HG02642 (cell line): ENCODE data around the gene ANKS3.
"Not testable (repeated sequence)": the region's sequence is repeated elsewhere in the genome, so short reads cannot be mapped to it uniquely, and the experiment has no call there.

Experiments
- ATAC-seq: cut with Tn5 transposase; IDR thresholded peaks from one replicate; pipeline ENCODE4 v1.9.1; 2021; ENCODE audit warnings: mild to moderate bottlenecking; ENCODE audit not compliant: unreplicated experiment, poor library complexity

ANKS3 gene

DNA sequence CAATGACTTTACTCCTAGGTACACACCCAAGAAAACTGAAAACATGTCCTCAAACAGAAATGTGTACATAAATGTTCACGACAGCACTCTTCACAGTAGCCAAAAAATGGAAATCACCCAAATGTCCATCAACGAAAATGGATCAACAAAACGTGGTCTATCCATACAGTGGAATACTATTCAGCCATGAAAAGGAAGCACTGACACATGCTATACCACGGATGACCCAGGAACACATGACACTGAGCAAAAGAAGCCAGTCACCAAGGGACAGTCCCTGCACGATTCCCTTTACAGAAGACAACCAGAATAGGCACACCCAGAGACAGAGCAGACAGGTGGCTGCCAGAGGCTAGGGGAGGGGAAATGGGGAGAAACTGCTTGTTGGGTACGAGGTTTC lies 21.6 kb upstream of the ANKS3 start:
- ATAC-seq, result no peak

DNA sequence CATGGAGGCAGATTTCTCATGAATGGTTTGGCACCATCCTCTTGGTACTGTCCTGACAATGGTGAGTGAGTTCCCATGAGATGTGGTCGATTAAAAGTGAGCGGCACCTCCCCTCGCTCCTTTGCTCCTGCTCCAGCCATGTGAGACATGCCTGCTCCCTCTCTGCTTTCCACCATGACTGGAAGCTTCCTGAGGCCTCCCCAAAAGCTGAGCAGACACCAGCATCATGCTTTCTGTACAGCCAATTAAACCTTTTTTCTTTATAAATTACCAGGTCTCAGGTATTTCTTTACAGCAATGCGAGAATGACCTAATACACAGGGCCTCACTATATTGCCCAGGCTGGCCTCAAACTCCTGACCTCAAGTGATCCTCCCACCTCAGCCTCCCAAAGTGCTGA lies 20.8 kb upstream of the ANKS3 start:
- ATAC-seq, result no peak

DNA sequence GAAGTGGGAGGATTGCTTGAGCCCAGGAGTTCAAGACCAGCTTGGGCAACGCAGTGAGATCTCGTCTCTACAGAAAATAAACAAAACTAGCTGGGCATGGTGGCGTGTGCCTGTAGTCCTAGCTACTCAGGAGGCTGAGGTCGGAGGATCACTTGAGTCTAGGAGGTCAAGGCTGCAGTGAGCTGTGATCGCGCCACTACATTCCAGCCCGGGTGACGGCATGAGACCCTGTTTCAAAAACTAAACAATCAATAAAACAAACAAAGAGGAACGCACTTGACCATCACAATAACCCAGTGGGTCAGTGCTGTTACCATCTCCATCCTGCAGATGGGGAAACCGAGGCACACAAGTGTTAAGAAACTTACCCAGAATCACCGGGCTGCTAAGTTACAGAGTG lies 19.2 kb upstream of the ANKS3 start:
- no peak for ATAC-seq

DNA sequence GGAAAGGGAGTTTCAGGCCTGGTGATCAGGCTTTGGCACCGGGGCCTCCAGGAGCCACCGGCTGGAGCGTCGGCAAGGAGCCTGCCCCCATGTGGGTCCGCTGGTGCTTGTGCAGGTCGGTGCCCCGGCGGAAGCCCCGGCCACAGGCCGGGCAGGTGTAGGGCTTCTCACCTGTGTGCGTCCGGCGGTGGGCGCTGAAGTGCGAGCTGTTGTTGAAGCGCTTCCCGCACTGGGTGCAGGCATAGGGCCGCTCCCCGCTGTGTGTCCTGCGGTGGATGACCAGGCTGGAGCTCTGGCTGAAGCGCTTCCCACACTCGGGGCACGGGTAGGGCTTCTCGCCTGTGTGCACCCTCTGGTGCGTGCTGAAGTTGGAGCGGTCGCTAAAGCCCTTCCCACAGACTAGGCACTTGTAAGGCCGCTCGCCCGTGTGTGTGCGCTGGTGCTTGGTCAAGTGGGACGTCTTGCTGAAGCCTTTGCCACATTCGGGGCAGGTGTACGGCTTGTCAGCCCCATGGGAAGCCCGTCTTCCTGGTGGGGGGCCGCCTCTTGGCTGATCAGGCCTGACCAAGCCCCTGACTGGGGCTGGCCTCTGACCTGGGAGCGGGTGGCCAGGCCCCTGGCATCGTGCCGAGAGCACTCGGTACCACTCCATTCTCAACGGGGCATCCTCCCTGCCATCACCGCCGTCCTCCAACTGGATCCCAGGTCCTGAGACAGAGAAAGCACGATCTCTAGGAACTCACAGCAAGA lies 18.5 kb upstream of the ANKS3 start:
- ATAC-seq, result no peak

DNA sequence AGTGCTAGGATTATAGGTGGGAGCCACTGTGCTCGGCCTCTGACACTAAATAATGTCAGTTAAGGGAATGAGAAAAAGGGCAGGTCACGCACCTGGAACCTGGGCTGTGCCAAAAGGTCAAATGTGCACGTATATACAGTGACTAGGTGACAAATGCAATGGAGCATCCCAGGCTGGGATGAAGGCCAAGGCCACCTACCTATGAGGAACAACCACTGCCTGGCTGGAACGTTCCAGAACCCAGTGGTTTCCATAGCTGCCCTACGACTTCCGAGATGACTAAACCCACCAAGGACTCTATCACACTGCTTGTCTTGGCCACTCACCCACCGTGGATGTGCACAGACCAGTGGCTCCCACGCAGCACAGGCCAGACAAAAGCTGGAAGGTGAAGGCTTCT lies 16.8 kb upstream of the ANKS3 start:
- ATAC-seq, result no peak

DNA sequence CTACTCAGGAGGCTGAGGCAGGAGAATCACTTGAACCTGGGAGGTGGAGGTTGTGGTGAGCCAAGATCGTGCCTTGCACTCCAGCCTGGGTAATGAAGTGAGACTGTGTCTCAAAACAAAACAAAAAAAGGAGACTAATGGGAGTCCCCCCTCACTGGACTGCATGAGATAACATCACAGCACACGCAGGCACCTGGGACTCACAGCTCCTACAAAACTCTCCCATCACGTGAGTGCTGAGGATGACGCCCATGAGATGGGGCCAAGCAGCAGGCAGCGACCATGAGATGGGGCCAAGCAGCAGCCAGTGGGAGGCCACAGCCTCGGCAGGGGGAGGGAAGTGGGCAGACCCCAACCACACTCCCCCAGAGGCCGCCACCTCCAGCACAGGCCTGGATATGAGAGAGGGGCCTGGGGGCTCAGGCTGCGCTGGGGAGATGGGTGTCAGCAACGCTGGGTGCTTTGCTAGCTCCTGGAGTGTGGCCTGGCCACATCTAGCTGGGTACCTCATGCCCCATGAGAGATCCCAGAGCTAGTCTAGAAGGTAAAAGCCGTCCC lies 15.7 kb upstream of the ANKS3 start:
- no peak for ATAC-seq

DNA sequence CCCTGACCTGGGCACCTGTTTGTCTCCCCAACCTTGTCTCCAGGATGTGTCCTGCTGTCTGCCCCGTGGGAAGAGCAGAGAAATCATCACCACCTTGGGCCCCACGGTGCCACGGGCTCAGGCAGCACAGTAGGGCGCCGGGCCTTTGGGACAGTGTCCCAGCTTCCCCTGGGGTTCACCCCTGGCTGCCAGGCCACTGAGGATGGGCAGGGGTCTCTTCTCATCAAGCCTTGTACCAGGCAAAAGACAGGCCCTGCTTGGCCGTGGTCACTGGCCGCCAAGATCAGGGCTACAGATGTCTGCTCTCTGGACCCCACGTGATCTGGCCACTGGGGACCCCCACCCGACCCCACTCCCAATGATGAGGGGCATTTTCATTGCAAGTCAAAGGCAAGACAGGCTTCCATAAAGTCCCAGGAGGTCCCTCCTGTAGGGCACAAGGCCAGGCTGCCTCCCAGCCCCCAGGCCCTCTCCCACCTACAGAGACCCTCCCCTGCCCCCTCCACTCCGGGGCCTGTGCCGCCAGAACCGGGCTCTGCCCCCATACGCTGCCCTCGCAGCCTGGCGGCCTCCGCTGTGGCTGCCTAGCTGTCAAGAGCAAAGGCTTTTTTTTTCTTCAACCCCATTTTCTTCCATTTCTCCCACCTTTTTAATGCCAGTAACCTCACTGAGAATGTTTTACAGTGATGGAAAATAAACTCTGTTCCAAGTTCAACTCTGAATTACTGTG lies 14.8 kb upstream of the ANKS3 start:
- ATAC-seq, result no peak

DNA sequence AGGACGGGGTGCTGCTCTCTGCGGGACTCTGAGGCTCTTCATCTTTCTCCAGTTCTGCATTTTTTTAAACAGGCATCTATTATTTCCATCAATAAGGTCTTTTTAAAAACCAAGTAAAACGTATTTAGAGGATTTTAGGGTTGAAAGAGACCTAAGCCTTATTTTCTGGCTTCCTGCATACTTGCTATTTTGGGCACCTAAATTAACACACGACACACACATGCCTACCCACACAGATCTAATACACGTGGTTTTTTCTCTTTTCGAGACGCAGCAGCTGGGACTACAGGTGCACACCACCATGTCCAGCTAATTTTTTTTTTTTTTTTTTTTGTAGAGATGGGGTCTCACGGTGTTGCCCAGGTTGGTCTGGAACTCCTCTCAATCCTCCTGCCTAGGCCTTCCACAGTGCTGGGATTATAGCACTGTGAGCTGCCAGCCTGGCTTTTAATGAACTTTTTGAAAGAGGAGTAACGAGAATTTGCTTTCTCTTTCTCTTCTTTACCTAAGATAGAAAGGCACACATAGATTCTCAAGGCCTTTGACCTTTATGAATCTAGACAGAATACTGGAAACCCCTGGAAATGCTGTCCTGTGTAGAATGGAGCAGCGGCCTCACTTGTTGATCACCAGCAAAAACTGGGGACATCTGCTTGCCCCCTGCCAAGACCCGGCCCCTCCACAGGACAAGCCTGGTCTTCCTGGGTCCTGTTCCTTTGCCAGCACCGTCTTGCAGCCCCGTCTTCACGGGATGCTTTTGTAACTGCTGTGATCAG lies 14.0 kb upstream of the ANKS3 start:
- ATAC-seq, result no peak

DNA sequence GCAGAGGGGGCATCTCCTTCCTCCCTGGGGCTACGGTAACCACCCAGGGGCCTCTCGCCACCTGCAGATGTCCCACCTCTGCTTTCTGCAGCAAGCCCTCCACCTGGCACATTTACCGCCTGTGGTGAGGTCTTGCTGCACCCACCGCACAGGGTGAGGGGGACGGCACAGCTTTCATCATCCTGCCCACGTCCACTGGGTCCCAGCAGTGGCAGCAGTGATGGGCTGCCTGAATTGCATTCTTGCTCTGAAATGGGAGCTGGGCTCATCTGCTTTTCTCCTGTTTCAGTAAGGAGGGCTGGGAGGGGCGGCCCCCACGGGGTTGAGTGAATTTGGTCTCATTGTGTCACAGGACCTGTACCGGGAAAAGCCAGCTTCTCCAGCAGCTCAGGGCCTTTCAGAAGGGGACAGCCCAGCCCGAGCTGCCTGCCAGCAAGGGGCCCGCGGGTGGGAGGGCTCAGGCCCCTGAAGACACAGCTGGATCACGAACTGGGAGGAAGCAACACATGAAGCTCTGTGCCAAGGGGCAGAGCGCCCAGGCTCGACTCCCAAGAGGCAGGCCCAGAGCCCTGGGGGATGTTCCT lies 13.0 kb upstream of the ANKS3 start:
- ATAC-seq, result no peak

DNA sequence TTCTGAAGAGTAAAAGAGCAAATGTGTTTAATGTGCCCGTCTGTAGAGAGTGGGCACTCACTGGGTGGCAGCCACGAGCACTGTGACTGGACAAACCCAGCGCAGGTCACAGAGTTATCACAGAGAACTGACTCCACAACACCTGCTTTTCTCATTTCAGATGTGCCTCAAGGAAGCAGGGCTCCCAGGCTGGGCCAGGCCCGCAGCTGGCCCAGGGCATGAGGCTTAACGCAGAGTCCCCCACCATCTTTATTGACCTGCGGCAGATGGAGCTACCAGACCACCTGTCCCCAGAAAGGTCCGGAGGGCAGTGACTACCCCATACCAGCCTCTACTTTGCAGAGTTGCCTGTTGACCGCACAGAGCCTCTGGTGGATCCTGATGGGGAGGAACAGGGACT lies 12.1 kb upstream of the ANKS3 start:
- no peak for ATAC-seq

DNA sequence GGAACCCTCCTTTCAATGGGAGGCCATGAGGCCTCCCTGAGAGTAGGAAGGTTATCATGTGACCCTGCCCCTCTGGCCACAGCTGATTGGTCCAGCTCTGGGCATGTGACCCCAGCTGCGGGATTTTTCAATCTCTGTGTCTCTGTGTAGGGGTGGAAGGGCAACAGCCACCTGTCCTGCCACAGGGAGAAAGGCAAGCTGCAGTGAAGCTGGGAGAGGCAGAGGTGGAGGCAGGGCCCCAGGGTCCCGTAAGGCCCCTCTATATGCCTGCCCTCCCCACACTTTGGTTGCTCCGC lies 11.2 kb upstream of the ANKS3 start:
- ATAC-seq, result no peak

DNA sequence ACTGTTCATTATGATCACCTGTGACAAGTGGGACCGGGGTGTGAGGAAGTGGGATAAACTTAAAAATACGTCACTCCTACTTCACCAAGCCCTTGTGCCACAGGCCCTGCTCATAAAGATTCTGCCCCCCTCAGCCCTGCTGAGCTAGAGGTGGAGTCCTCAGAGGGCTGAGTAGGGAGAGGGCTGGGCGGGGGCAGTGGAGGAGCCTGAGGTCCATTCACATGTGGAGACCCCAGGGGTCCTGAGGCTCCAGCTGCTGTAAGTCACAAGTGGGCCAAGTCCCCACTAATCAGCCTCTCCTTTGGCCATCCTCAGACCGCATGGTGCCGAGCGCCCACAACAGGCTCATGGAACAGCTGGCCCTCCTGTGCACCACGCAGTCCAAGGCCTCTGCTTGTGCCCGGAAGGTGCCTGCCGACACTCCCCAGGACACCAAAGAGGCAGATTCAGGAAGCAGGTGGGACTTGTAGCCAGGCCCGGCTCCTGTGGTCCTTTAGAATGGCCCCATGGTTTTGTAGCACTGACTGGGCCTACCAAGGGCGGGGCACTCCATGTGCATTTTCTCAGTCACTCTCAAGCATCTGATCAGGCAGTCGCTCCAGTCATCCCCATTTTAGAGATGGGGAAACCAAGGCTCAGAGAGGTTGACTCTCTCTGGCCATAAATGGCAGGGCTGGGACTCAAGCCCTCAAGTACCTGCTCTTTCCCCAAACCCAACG lies 10.6 kb upstream of the ANKS3 start:
- no peak for ATAC-seq

DNA sequence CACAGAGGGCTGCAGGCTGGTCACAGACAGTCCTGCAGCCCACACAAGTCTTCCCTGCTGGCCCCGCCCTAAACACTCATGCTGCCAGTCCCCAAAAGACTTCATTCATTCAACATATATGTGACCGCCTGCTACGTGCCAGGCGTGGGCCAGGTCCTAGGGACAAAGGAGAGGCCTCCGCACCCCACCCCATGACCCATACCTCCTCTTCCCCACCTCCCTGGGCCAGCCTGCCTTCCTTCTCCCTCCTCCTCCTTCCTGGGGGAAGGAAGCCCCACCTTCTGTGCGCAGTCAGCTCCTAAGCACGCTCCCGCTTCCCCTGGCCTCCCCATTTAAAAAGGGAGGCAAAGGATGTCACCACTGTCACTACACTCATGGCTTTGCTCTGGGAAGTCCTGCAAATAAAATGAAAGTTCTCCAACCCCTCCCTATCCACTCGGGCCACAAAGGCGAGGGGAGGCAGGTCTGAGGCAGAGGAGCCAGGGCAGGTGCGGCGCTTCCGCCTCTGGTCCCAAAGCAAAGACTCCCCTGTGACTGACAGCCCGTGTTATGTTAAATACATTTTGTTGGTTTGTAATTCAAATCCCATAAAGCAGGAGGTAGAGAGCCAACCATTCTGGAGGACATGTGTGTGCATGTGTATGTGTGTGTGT lies 9.3 kb upstream of the ANKS3 start:
- no peak for ATAC-seq

DNA sequence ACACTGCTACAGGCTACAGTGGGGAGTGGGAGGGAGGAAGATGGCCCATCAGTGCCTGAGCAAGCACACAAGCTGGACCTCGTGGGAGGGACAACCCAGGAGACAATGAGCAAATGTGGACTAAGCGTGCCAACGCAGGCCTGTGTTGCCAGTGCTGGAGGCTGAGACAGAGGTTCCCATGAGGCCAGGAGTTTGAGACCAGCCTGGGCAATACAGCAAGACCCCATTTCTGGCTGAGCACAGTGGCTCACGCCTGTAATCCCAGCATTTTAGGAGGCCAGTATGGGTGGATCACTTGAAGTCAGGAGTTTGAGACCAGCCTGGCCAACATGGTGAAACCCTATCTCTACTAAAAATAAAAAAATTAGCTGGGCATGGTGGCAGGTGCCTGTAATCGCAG lies 4.3 kb upstream of the ANKS3 start:
- not testable (repeated sequence) for ATAC-seq

DNA sequence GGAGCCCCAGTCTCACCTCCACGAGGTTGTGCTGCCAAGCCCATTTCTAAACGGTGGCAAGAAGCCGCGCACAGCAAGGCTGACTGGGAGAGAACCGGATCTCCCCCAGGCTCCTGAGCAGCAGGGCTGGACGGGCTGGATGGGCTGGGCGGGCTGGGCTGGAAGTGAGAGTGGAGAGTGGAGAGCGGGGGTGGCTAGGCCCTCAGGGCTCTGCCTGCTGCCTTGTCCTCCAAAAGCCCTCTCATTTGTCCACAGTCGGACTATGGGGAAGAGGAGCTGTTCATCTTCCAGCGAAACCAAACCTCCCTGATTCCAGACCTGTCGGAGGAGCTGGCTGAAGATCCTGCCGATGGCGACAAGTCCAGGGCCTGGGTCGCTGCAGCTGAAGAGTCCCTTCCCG lies 3.5 kb upstream of the ANKS3 start:
- ATAC-seq, result no peak

DNA sequence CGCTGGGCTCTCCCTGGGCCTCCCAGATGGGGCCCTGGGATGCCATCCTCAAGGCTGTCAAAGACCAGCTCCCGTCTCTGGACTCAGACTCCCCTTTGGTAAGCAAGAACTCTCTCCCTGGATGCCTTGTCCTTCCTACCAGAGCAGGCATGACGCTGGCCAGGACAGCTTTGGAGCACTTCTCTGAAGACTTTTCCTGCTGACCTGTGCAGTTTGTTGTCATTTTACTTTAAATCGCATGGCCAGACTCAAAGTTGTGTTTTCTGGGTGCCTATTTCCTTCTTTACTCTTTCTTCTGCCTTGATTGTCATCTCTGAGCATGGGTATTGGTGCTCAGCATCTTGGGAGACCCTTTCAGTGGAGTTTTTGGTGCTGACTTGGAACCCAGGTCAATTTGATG lies 2.5 kb upstream of the ANKS3 start:
- no peak for ATAC-seq

DNA sequence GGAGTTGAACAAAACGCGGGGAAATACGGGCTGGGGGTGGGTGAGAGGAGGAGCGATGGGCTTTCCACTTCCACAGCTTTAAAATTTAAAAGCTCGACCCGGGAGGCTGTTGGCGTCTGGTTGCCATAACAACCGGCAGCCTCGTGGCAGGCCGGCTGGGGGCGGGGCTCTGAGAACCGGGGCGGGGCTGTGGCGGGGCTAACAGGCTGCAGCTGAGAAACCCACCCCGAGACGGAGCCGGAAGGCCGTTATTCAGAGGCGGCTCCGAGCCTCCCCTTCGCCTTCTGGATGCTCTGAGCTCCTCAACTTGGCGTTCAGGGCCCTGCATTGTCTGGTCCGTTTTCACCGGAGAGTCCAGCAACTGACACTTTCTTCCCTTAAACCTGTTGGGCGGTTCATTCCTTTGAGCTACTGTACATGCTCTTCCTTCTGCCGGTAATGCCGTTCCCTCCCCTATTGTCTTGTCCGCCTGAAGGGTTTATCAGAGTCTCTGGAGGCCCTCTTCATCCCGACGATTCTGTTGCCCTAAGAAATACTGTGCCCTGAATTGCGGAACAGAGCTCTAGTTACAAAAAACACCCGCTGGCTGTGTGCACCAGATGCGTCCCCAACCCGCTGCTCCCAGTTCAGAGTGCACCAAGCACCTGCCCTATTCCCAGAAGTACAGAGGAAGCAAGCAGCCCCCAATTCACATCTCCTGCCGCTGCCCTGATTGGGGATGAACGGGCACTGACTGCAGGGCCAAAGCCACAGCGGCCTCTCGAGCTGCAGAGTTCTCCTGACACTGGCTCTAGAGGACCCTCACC lies 862 bp upstream of the ANKS3 start:
- peak; percentile 67 for ATAC-seq

DNA sequence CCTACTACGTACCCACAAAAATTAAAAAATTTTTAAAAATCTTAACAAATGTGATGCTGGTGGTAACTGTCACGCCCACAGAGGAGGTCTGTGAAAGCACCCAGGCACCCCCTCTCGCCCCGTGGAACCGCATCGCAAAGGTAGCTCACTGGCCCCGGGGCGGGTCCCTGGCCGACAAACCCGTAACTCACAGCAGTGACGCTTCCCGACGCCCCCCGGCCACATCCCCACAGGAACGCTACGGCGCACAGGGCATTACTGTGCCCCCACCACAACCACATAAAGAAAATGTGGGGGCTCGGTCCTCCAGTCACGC lies 366 bp downstream of the ANKS3 start:
- ATAC-seq, result no peak

DNA sequence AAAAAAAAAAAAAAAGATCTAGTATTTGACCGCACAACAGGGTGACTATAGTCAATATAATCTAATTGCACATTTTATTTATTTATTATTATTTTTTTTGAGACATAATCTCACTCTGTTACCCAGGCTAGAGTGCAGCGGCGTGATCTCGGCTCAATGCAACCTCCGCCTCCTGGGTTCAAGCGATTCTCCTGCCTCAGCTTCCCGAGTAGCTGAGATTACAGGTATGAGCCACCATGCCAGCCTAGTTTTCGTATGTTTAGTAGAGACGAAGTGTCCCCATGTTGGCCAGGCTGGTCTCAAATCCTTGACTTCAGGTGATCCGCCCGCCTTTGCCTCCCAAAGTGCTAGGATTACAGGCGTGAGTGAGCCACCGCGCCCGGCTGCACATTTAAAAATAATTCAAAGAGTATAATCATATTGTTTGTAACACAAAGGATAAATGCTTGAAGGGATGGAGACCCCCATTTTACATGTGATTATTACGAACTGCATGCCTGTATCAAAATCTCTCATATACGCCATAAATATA lies 794 bp downstream of the ANKS3 start:
- ATAC-seq, result no peak
